ENCODE results near the gene ARHGEF7.

The ARHGEF7 gene

GRCh38 chr13:111259058-111259457 lies 143.9 kb downstream of the ARHGEF7 start:
- no peak for DNase-seq

- DNase-seq: no peak
Observed at GRCh38 chr13:111261326-111261725, 146.2 kb downstream of the ARHGEF7 start.

- no peak for DNase-seq
Observed at GRCh38 chr13:111262281-111262680, 147.2 kb downstream of the ARHGEF7 start.

- DNase-seq: no peak
Observed at GRCh38 chr13:111262715-111263114, 147.6 kb downstream of the ARHGEF7 start.

- DNase-seq: no peak
Observed at GRCh38 chr13:111263566-111263965, 148.5 kb downstream of the ARHGEF7 start.

- no peak for DNase-seq
Observed at GRCh38 chr13:111265006-111265700, 150.0 kb downstream of the ARHGEF7 start.

GRCh38 chr13:111265701-111266035 lies 150.6 kb downstream of the ARHGEF7 start:
- DNase-seq: peak; percentile 13 to 17

- no peak for DNase-seq
Observed at GRCh38 chr13:111267205-111267604, 152.1 kb downstream of the ARHGEF7 start.

- no peak for DNase-seq
Observed at GRCh38 chr13:111267784-111268183, 152.7 kb downstream of the ARHGEF7 start.

GRCh38 chr13:111269508-111269907 lies 154.4 kb downstream of the ARHGEF7 start:
- no peak for DNase-seq

GRCh38 chr13:111270126-111270525 lies 155.0 kb downstream of the ARHGEF7 start:
- no peak for DNase-seq

GRCh38 chr13:111270765-111271698 lies 155.9 kb downstream of the ARHGEF7 start:
- DNase-seq: no peak

- no peak for DNase-seq
Observed at GRCh38 chr13:111272117-111272516, 157.0 kb downstream of the ARHGEF7 start.

GRCh38 chr13:111275382-111275781 lies 160.3 kb downstream of the ARHGEF7 start:
- no peak for DNase-seq

GRCh38 chr13:111275995-111276618 lies 161.0 kb downstream of the ARHGEF7 start:
- no peak for DNase-seq

- no peak for DNase-seq
Observed at GRCh38 chr13:111278258-111278657, 163.1 kb downstream of the ARHGEF7 start.

- no peak for DNase-seq
Observed at GRCh38 chr13:111278743-111279652, 163.9 kb downstream of the ARHGEF7 start.

- DNase-seq: no peak
Observed at GRCh38 chr13:111280226-111280625, 165.1 kb downstream of the ARHGEF7 start.

GRCh38 chr13:111280681-111281585 lies 165.8 kb downstream of the ARHGEF7 start:
- DNase-seq: no peak

GRCh38 chr13:111281751-111282311 lies 166.7 kb downstream of the ARHGEF7 start:
- no peak for DNase-seq

GRCh38 chr13:111282425-111282824 lies 167.3 kb downstream of the ARHGEF7 start:
- no peak for DNase-seq
